Mesendoderm (in vitro differentiated cells): ENCODE measurements around the gene OGFR.
A peak's percentile ranks its signal among the peaks of the same experiment; 100 is the strongest.

Source experiments
- DNase-seq: peaks from one replicate; pipeline ENCODE4 v3.0.0; 2013
- H2AK5ac ChIP-seq: 2 replicates; pipeline ENCODE4 v1.6.1; 2013; ENCODE audit warnings: low read length, inconsistent platforms
- H2BK120ac ChIP-seq: 2 replicates; pipeline ENCODE4 v1.6.1; 2013; ENCODE audit warnings: low read depth, mild to moderate bottlenecking, low read length, moderate library complexity, mixed read lengths
- H2BK15ac ChIP-seq: replicated peaks from 2 replicates; pipeline ENCODE4 v1.6.1; 2013; ENCODE audit warnings: low read depth, mild to moderate bottlenecking, moderate library complexity
- H2BK5ac ChIP-seq: 2 replicates; pipeline ENCODE4 v1.6.1; 2013; ENCODE audit warnings: low read length, inconsistent platforms
- H3K18ac ChIP-seq: 2 replicates; pipeline ENCODE4 v1.6.1; 2013; ENCODE audit warnings: mild to moderate bottlenecking, low read length, mixed read lengths
- H3K23ac ChIP-seq: one replicate; pipeline ENCODE4 v1.6.1; 2013; ENCODE audit warnings: low read length
- H3K27ac ChIP-seq: 2 replicates; pipeline ENCODE4 v1.5.1; 2013; ENCODE audit warnings: low read depth, mild to moderate bottlenecking, inconsistent platforms, low read length, moderate library complexity
- H3K27me3 ChIP-seq: 2 replicates; pipeline ENCODE4 v1.6.1; 2013; ENCODE audit warnings: low read length, control low read depth, mild to moderate bottlenecking, inconsistent platforms; ENCODE audit not compliant: insufficient read depth, poor library complexity
- H3K36me3 ChIP-seq: 2 replicates; pipeline ENCODE4 v1.6.1; 2013; ENCODE audit warnings: low read length, inconsistent platforms; ENCODE audit not compliant: control insufficient read depth, insufficient read depth
- H3K4ac ChIP-seq: one replicate; pipeline ENCODE4 v1.6.1; 2013; ENCODE audit warnings: low read depth, mild to moderate bottlenecking, low read length, moderate library complexity
- H3K4me1 ChIP-seq: 2 replicates; pipeline ENCODE4 v1.6.1; 2013; ENCODE audit warnings: low read depth, low read length, inconsistent platforms; ENCODE audit not compliant: control insufficient read depth
- H3K4me2 ChIP-seq: 2 replicates; pipeline ENCODE4 v1.6.1; 2013; ENCODE audit warnings: low read length
- H3K4me3 ChIP-seq: 2 replicates; pipeline ENCODE4 v1.5.1; 2013; ENCODE audit warnings: mild to moderate bottlenecking, low read length
- H3K56ac ChIP-seq: one replicate; pipeline ENCODE4 v1.6.1; 2013; ENCODE audit warnings: low read length
- H3K79me1 ChIP-seq: 2 replicates; pipeline ENCODE4 v1.6.1; 2013; ENCODE audit warnings: low read length, inconsistent platforms
- H3K79me2 ChIP-seq: 2 replicates; pipeline ENCODE4 v1.6.1; 2013; ENCODE audit warnings: mild to moderate bottlenecking, low read length; ENCODE audit not compliant: control insufficient read depth, insufficient read depth
- H3K9ac ChIP-seq: 2 replicates; pipeline ENCODE4 v1.6.1; 2013; ENCODE audit warnings: low read length, inconsistent platforms
- H4K5ac ChIP-seq: one replicate; pipeline ENCODE4 v1.6.1; 2013; ENCODE audit warnings: low read length
- H4K8ac ChIP-seq: one replicate; pipeline ENCODE4 v1.6.1; 2013; ENCODE audit warnings: low read depth, mild to moderate bottlenecking, control low read depth, low read length, moderate library complexity
- WGBS: extraction: QIAGEN DNeasy Blood & Tissue Kit; methylation state at CpG from one replicate; pipeline ENCODE4 v1.1.7; 2013; ENCODE audit warnings: low lambda C conversion rate, missing lambda C conversion rate; ENCODE audit not compliant: insufficient coverage; ENCODE audit errors: extremely low coverage; 5-methylcytosine and 5-hydroxymethylcytosine counted together

Gene OGFR

GRCh38 chr20:62832212-62832922, 27.7 kb downstream of the OGFR start:
- no CpG with 5 or more reads among the region's 22 CpGs for WGBS

GRCh38 chr20:62832951-62833391, 28.3 kb downstream of the OGFR start:
- no peak overlapping the region for H3K4me2 ChIP-seq
- H3K4me3 ChIP-seq, result no peak overlapping the region
- peaks cover 2% of the 10 kb centered on the region for H3K36me3 ChIP-seq
- no peaks in the 10 kb centered on the region for H3K79me2 ChIP-seq
- no peak overlapping the region for H2AK5ac ChIP-seq
- H2BK15ac ChIP-seq, result no peak overlapping the region
- H4K8ac ChIP-seq, result no peak overlapping the region
- H3K23ac ChIP-seq, result no peak overlapping the region
- no peaks in the 10 kb centered on the region for H3K79me1 ChIP-seq
- H3K27me3 ChIP-seq, result no peaks in the 10 kb centered on the region
- no peak for DNase-seq
- H3K9ac ChIP-seq, result no peak overlapping the region
- no peaks in the 10 kb centered on the region for H3K4me1 ChIP-seq
- no peak overlapping the region for H2BK120ac ChIP-seq
- peak overlapping the region; percentile 20 for H3K56ac ChIP-seq
- no peak overlapping the region for H3K27ac ChIP-seq
- no peak overlapping the region for H4K5ac ChIP-seq
- WGBS, result no CpG with 5 or more reads among the region's 14 CpGs
- H2BK5ac ChIP-seq, result no peak overlapping the region
- H3K4ac ChIP-seq, result no peak overlapping the region
- no peak overlapping the region for H3K18ac ChIP-seq

More at GRCh38 chr20:62832212-62832922, 27.7 kb downstream of the OGFR start:
- H2BK5ac ChIP-seq, result no peak overlapping the region
- no peaks in the 10 kb centered on the region for H3K27me3 ChIP-seq
- H3K36me3 ChIP-seq, result peaks cover 2% of the 10 kb centered on the region
- peak overlapping the region; percentile 20 for H3K56ac ChIP-seq
- no peak overlapping the region for H3K4me3 ChIP-seq
- no peaks in the 10 kb centered on the region for H3K79me2 ChIP-seq
- H3K18ac ChIP-seq, result no peak overlapping the region
- H3K4me2 ChIP-seq, result no peak overlapping the region
- no peak overlapping the region for H3K27ac ChIP-seq
- peak; percentile 31 for DNase-seq
- H3K79me1 ChIP-seq, result no peaks in the 10 kb centered on the region
- H3K23ac ChIP-seq, result no peak overlapping the region
- H4K8ac ChIP-seq, result no peak overlapping the region
- H3K9ac ChIP-seq, result no peak overlapping the region
- no peaks in the 10 kb centered on the region for H3K4me1 ChIP-seq
- H3K4ac ChIP-seq, result no peak overlapping the region
- no peak overlapping the region for H2AK5ac ChIP-seq
- H2BK120ac ChIP-seq, result no peak overlapping the region
- H4K5ac ChIP-seq, result no peak overlapping the region
- no peak overlapping the region for H2BK15ac ChIP-seq

- Histone ChIP-seq H3K27ac (no peak overlapping the region), H2BK15ac (no peak overlapping the region), H4K5ac (no peak overlapping the region), H3K79me1 (no peaks in the 10 kb centered on the region), H3K18ac (no peak overlapping the region), H2BK5ac (no peak overlapping the region), H3K9ac (no peak overlapping the region), H4K8ac (no peak overlapping the region), H3K4ac (no peak overlapping the region), H2AK5ac (no peak overlapping the region), H3K4me1 (no peaks in the 10 kb centered on the region), H3K4me3 (no peak overlapping the region), H3K36me3 (no peaks in the 10 kb centered on the region), H2BK120ac (no peak overlapping the region), H3K4me2 (no peak overlapping the region), H3K56ac (no peak overlapping the region), H3K27me3 (no peaks in the 10 kb centered on the region), H3K79me2 (no peaks in the 10 kb centered on the region), H3K23ac (no peak overlapping the region)
- no peak for DNase-seq
- WGBS, result no CpG with 5 or more reads among the region's 24 CpGs
These were observed 30.5 kb downstream of the OGFR start for GRCh38 chr20:62834967-62835730.

- Histone ChIP-seq H4K5ac (no peak overlapping the region), H3K23ac (no peak overlapping the region), H2BK5ac (no peak overlapping the region), H3K27me3 (no peaks in the 10 kb centered on the region), H3K27ac (no peak overlapping the region), H2BK120ac (no peak overlapping the region), H3K9ac (no peak overlapping the region), H3K56ac (no peak overlapping the region), H3K4me2 (no peak overlapping the region), H4K8ac (no peak overlapping the region), H3K79me1 (no peaks in the 10 kb centered on the region), H3K4me1 (no peaks in the 10 kb centered on the region), H3K4me3 (no peak overlapping the region), H3K18ac (no peak overlapping the region), H2BK15ac (no peak overlapping the region), H2AK5ac (no peak overlapping the region), H3K36me3 (no peaks in the 10 kb centered on the region), H3K79me2 (no peaks in the 10 kb centered on the region), H3K4ac (no peak overlapping the region)
- DNase-seq, result no peak
- WGBS, result no CpG with 5 or more reads among the region's 52 CpGs
These were observed 31.6 kb downstream of the OGFR start for GRCh38 chr20:62835931-62836861.

- Histone ChIP-seq H3K56ac (no peak overlapping the region), H3K9ac (no peak overlapping the region), H3K79me1 (no peaks in the 10 kb centered on the region), H3K27me3 (no peaks in the 10 kb centered on the region), H3K27ac (no peak overlapping the region), H3K4ac (no peak overlapping the region), H3K23ac (no peak overlapping the region), H2BK15ac (no peak overlapping the region), H2AK5ac (no peak overlapping the region), H4K5ac (no peak overlapping the region), H3K4me1 (no peaks in the 10 kb centered on the region), H3K36me3 (no peaks in the 10 kb centered on the region), H2BK5ac (no peak overlapping the region), H2BK120ac (no peak overlapping the region), H3K18ac (no peak overlapping the region), H4K8ac (no peak overlapping the region), H3K4me3 (no peak overlapping the region), H3K4me2 (no peak overlapping the region), H3K79me2 (no peaks in the 10 kb centered on the region)
- WGBS, result no CpG with 5 or more reads among the region's 19 CpGs
- DNase-seq, result no peak
These were observed 32.4 kb downstream of the OGFR start for GRCh38 chr20:62836967-62837490.
